ENCODE measurements around the gene LGALS12. TPM values are rescaled to one million over a fixed set of nuclear protein-coding genes. Genes with fewer than 3 reads are reported as not detected.
"Not testable (repeated sequence)": the region's sequence is repeated elsewhere in the genome, so short reads cannot be mapped to it uniquely, and the experiment has no call there.

The LGALS12 gene
- total RNA-seq, 1 donor from 2014 or later = not detected

GRCh38 chr11:63537293-63538101 is 31.6 kb downstream of the LGALS12 start:
- Mint-ChIP-seq H3K27ac (ENCODE audit: unreplicated experiment) (no peak overlapping the region), H3K9me3 (no peaks in the 10 kb centered on the region), H3K4me3 (no peak overlapping the region), H3K4me1 (no peaks in the 10 kb centered on the region), H3K27me3 (ENCODE audit: low read depth) (peaks cover 10% of the 10 kb centered on the region), H3K36me3 (ENCODE audit: low read depth) (no peaks in the 10 kb centered on the region)
- no peak for TF ChIP-seq CTCF (conservative IDR thresholded peaks at IDR 0.05)
- DNase-seq (ENCODE audit: low read depth, low spot score) = no peak

GRCh38 chr11:63542506-63542905 is 36.6 kb downstream of the LGALS12 start:
- not testable (repeated sequence) for H3K27me3 Mint-ChIP-seq (ENCODE audit: low read depth); H3K4me1 Mint-ChIP-seq; DNase-seq (ENCODE audit: low read depth, low spot score); H3K9me3 Mint-ChIP-seq; H3K4me3 Mint-ChIP-seq; H3K36me3 Mint-ChIP-seq (ENCODE audit: low read depth); H3K27ac Mint-ChIP-seq (ENCODE audit: unreplicated experiment)

GRCh38 chr11:63543711-63544110 is 37.8 kb downstream of the LGALS12 start:
- Mint-ChIP-seq H3K4me3 (no peak overlapping the region), H3K4me1 (no peaks in the 10 kb centered on the region), H3K27me3 (ENCODE audit: low read depth) (no peaks in the 10 kb centered on the region), H3K27ac (ENCODE audit: unreplicated experiment) (no peak overlapping the region), H3K9me3 (no peaks in the 10 kb centered on the region), H3K36me3 (ENCODE audit: low read depth) (no peaks in the 10 kb centered on the region)
- no peak for DNase-seq (ENCODE audit: low read depth, low spot score)
- TF ChIP-seq CTCF (conservative IDR thresholded peaks at IDR 0.05) = no peak

- no peaks in the 10 kb centered on the region for H3K36me3 Mint-ChIP-seq (ENCODE audit: low read depth)
- no peak for TF ChIP-seq CTCF (conservative IDR thresholded peaks at IDR 0.05)
- peaks cover 9% of the 10 kb centered on the region for H3K4me1 Mint-ChIP-seq
- no peak overlapping the region for H3K27ac Mint-ChIP-seq (ENCODE audit: unreplicated experiment)
- no peaks in the 10 kb centered on the region for H3K27me3 Mint-ChIP-seq (ENCODE audit: low read depth)
- no peak for DNase-seq (ENCODE audit: low read depth, low spot score)
- H3K4me3 Mint-ChIP-seq = no peak overlapping the region
- no peaks in the 10 kb centered on the region for H3K9me3 Mint-ChIP-seq
Measured at GRCh38 chr11:63547061-63547460, 41.2 kb downstream of the LGALS12 start.

- no peak for DNase-seq (ENCODE audit: low read depth, low spot score)
- no peaks in the 10 kb centered on the region for H3K27me3 Mint-ChIP-seq (ENCODE audit: low read depth)
- H3K36me3 Mint-ChIP-seq (ENCODE audit: low read depth) = no peaks in the 10 kb centered on the region
- no peaks in the 10 kb centered on the region for H3K9me3 Mint-ChIP-seq
- peaks cover 14% of the 10 kb centered on the region for H3K4me1 Mint-ChIP-seq
- no peak for TF ChIP-seq CTCF (conservative IDR thresholded peaks at IDR 0.05)
- no peak overlapping the region for H3K27ac Mint-ChIP-seq (ENCODE audit: unreplicated experiment)
- H3K4me3 Mint-ChIP-seq = no peak overlapping the region
Measured at GRCh38 chr11:63548178-63548577, 42.3 kb downstream of the LGALS12 start.

GRCh38 chr11:63549411-63549810 is 43.5 kb downstream of the LGALS12 start:
- H3K27me3 Mint-ChIP-seq (ENCODE audit: low read depth) = no peaks in the 10 kb centered on the region
- no peak overlapping the region for H3K4me3 Mint-ChIP-seq
- H3K27ac Mint-ChIP-seq (ENCODE audit: unreplicated experiment) = peak overlapping the region; percentile 81
- no peaks in the 10 kb centered on the region for H3K9me3 Mint-ChIP-seq
- DNase-seq (ENCODE audit: low read depth, low spot score) = no peak
- H3K4me1 Mint-ChIP-seq = peaks cover 14% of the 10 kb centered on the region
- no peaks in the 10 kb centered on the region for H3K36me3 Mint-ChIP-seq (ENCODE audit: low read depth)
- TF ChIP-seq CTCF (conservative IDR thresholded peaks at IDR 0.05) = no peak

- H3K4me3 Mint-ChIP-seq; DNase-seq (ENCODE audit: low read depth, low spot score); H3K9me3 Mint-ChIP-seq; H3K27me3 Mint-ChIP-seq (ENCODE audit: low read depth); H3K27ac Mint-ChIP-seq (ENCODE audit: unreplicated experiment); H3K36me3 Mint-ChIP-seq (ENCODE audit: low read depth): not testable (repeated sequence)
- peaks cover 20% of the 10 kb centered on the region for H3K4me1 Mint-ChIP-seq
Measured at GRCh38 chr11:63550156-63550700, 44.3 kb downstream of the LGALS12 start.

All from neural crest cell (in vitro differentiated cells).